Stimulated activated naive CD4-positive, alpha-beta T cell treated with Interleukin-2 at 50 U/mL for 16 hours (primary cell): ENCODE measurements around the gene PLPP6.

Experiments
- DNase-seq: peaks from one replicate; lab custom pipeline; 2025; lab: John Stamatoyannopoulos, UW

PLPP6 gene

DNA sequence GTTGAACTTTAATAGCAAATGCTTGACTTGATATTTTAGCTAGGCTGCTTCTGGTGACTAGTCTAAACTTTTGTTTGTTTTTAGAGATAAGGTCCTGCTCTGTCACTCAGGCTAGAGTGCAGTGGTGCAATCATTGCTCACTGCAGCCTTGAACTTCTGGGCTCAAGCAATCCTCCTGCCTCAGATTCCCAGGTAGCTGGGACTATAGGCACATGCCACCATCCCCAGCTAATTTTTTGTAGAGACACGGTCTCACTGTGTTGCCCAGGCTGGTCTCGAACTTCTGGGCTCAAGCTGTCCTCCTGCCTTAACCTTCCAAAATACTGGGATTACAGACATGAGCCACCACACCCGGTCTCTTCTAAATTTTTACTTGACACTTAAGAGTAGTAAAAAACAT lies 38.0 kb downstream of the PLPP6 start:
- DNase-seq = no peak

- no peak for DNase-seq
Observed at GRCh38 chr9:4700932-4701331, 38.8 kb downstream of the PLPP6 start.

DNA sequence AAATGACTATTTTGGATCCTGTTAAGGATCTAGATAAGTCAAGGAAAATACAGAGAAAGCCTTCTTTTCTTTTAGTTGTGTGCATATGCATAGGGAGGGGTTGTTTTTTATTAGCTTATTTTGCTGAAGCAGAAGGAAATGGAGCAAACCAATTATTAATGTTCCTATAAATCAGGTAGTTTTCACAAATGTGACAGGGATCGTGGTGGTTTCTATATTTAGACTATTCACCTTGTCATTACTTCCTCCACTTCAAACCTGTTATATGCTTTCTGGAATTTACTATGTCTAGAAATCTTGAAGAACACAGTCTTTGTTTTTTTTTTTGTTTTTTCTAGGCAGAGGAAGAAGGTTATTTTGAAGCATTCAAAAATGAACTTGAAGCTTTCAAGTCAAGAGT lies 39.4 kb downstream of the PLPP6 start:
- no peak for DNase-seq

DNA sequence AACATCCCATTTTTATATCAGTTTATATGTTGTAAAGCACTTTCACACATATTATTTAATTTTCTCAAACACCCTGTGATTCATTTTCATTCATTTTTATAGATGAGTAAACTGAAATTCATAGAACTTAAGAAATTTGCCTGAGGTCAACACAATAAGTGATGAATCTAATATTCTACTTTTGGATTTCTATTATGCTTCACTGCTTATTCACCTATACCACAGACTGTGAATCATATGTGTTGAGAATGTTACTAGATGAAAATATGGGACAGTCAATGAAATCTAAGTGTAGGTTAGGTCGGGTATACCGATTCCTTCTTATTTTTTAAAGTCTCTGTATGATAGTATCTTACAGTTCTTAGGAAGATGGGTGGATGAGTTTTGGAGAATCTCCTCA lies 42.0 kb downstream of the PLPP6 start:
- DNase-seq = no peak

GRCh38 chr9:4706021-4706420 lies 43.9 kb downstream of the PLPP6 start:
- DNase-seq = no peak

GRCh38 chr9:4706971-4707622 lies 45.0 kb downstream of the PLPP6 start:
- no peak for DNase-seq

DNA sequence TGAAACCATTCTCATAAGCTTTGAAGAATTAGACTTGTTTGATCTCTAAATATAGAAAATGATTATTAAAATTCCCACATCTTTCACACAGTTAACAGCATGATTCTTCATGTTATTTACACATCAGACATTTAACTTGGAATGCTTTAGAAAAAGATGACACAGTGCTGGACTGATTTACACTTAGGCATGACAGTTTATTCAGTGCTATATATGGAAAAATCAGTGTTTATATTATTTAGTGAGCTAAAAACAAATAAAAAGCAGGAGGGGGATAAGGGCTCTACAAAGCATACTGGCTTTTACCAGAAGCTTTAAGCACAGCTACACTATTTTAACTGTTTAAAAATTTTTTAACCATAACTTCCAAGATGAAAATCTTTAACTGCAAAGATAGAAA lies 47.3 kb downstream of the PLPP6 start:
- no peak for DNase-seq

DNA sequence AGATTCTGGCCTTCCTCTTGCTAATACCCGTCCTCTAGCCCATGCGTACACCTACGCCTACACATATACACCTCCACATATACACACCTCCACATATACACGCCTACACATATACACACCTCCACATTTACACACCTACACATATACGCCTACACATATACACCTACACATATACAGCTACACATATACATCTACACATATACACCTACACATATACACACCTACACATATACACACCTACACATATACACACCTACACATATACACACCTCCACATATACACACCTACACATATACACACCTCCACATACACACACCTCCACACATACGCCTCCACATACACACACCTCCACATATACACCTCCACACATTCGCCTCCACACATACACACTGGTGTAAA lies 51.8 kb downstream of the PLPP6 start:
- no peak for DNase-seq

GRCh38 chr9:4714266-4715016 lies 52.3 kb downstream of the PLPP6 start:
- no peak for DNase-seq
